ENCODE results near the gene TGFBR2.

The TGFBR2 gene

GRCh38 chr3:30695302-30696061 lies 89.1 kb downstream of the TGFBR2 start:
- DNase-seq = no peak

GRCh38 chr3:30696403-30696819 lies 90.0 kb downstream of the TGFBR2 start:
- no peak for DNase-seq

GRCh38 chr3:30696896-30697295 lies 90.5 kb downstream of the TGFBR2 start:
- DNase-seq = no peak

DNA sequence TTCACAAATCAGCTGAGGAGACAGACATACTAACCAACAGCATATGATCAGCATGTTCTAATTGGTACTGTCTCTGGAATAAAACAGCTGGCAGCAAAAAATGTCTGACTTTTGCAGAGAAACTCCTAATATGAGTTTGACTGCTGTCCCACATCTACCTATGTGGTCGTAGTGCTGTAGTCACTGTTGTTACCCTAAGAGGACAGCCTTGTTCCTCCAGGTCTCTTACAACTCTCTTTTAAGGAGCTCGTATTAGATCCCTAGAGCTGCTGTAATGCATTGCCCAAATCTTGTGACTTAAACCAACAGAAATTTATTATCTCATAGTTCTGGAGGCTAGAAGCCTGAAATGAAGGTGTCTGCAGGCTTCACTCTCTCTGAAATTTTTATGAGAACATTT lies 92.1 kb downstream of the TGFBR2 start:
- DNase-seq = no peak

DNA sequence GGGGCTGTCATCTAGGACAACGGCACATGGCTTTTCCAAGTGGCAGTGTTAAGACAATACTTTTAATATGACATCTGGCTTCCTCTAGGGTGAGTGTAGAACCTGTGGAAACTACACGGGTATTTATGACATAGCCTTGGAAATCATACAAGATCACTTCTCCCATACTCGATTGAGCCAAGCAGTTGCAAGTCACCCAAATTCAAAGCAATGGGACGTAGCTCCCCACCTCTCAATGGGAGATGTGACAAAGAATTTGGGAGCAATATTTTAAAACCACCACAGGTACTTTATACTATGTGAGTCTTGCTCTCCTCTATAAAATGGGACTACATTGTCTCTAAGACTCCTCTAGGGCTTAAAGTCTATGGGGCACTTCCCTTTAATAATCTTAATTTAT lies 93.5 kb downstream of the TGFBR2 start:
- no peak for DNase-seq

- DNase-seq = no peak
These were observed 94.4 kb downstream of the TGFBR2 start for GRCh38 chr3:30700702-30701321.

DNA sequence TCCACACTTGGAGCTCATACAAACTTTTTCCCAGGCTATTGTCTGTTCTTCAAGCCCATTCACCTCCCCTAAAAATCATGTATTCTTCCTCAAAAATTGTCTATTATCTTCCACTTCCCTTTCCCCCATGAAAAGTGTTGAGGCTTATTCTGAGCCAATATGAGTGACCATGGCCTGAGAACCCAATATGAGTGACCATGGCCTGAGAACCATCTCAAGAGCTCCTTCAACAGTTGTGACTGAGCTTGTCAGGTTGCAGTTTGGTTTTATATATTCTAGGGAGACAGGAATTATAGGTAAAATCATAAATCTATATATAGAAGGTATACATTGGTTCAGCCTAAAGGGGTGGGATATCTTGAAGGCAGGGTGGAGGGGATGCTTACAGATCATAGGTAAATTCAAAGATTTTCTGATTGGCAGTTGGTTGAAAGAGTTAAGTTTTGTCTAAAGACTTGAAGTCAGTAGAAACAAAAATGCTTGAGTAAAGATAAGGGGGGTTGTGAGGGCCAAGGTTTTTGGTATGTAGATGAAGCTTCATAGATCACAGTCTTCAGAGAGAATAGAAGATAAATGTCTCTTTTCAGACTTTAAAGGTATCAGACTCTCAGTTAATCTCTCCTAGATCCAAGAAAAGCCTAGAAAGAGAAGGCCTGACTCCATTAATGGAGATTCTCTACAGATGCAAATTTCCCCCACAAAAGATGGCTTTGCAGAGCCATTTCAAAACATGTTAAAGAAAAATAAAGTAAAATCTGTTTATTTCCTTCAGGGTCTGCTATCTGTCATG lies 95.8 kb downstream of the TGFBR2 start:
- no peak for DNase-seq

GRCh38 chr3:30702828-30703397 lies 96.5 kb downstream of the TGFBR2 start:
- DNase-seq = no peak

GRCh38 chr3:30704931-30705890 lies 98.8 kb downstream of the TGFBR2 start:
- no peak for DNase-seq

GRCh38 chr3:30707825-30708224 lies 101.4 kb downstream of the TGFBR2 start:
- no peak for DNase-seq

DNA sequence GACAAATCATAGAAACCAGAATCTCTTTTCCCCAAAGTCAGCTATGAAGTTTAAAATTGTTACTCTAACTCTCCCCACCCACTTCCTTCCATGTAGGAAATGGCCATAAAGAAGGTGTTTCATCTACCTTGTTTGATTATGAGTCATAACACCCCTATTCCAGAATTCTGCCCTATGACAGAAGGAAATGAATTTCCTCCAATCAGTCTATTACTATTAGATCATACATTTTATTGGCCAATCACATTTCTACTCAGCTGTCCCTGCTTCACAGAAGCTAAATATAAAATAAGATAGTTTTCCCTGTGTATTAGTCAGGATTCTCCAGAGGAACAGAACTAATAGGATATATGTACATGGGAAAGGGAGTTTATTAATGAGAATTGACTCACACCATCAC lies 102.1 kb downstream of the TGFBR2 start:
- no peak for DNase-seq

DNA sequence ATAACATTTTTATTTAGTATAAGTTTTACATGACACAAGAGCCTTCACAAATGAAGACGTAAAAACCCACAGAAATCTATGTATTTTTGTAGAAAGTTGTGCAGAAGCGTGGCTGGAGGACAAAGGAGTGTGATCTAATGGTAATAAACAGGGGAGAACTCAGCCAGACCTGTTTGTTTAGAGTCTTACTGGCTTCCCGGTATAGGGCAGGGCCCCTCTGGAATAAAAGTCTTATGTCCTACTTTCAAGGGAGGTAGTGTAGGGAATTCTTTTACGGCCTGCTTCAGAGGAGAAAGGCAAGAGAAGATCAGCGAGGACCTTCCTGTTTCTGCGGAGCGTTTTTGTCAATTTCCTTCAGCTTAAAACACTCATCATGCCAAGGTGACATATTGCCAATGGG lies 103.6 kb downstream of the TGFBR2 start:
- DNase-seq = no peak

GRCh38 chr3:30711151-30711550 lies 104.8 kb downstream of the TGFBR2 start:
- DNase-seq = no peak

DNA sequence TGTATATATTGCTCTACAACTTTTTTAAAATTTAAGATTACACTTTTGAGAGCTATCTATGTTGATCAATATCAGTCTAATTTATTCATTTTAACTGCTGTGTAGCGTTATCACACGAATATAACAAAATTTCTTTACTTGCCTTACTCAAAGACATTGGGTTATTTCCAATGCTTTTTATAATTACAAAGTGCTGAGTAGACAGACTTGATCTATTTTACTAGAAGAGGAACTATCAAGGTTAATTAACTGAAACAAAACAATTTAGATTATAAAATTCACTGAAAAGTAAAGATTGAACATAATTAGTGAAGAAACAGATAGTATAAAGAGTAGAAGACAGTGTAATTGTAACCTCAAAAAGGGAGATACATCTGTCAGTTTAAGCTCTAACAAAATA lies 105.5 kb downstream of the TGFBR2 start:
- DNase-seq = no peak

- no peak for DNase-seq
These were observed 106.6 kb downstream of the TGFBR2 start for GRCh38 chr3:30712991-30713390.

- DNase-seq = no peak
These were observed 107.6 kb downstream of the TGFBR2 start for GRCh38 chr3:30713885-30714503.

GRCh38 chr3:30719536-30719935 lies 113.1 kb downstream of the TGFBR2 start:
- DNase-seq = no peak

GRCh38 chr3:30720586-30721313 lies 114.3 kb downstream of the TGFBR2 start:
- no peak for DNase-seq

GRCh38 chr3:30721314-30721634 lies 114.9 kb downstream of the TGFBR2 start:
- DNase-seq = no peak

DNA sequence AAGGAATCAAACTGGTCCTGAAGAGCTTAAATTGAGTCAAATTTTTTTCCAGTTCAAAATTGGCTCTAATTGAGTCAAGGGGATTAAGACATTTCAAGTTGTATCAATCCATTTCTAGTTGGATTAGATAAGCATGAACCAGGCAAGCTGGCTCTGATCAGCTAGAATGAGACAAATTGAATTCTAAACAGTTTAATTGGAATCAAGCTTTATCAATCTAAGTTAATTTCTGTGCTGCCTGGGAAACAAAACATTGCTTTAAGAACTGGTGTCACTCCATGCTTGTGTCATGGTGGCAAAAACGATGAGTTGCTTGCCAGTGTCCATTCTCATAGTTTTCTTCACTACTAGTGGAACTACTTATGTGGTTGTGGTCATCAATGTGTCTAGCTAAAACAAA lies 116.8 kb downstream of the TGFBR2 start:
- DNase-seq = no peak

GRCh38 chr3:30724863-30725262 lies 118.5 kb downstream of the TGFBR2 start:
- no peak for DNase-seq
